Fibroblast of skin of back (primary cell): ENCODE results near the gene PPM1M.
A peak's percentile ranks its signal among the peaks of the same experiment; 100 is the strongest.
"Not testable (repeated sequence)": the region's sequence is repeated elsewhere in the genome, so short reads cannot be mapped to it uniquely, and the experiment has no call there.

ENCODE experiments used
- DNase-seq: peaks from one replicate; pipeline ENCODE4 v3.0.0-alpha.2; 2013

PPM1M gene

GRCh38 chr3:52247409-52248164 is 2.0 kb downstream of the PPM1M start:
- no peak for DNase-seq

- no peak for DNase-seq
Observed at GRCh38 chr3:52248165-52248541, 2.6 kb downstream of the PPM1M start.

GRCh38 chr3:52248816-52249547 is 3.4 kb downstream of the PPM1M start:
- no peak for DNase-seq

GRCh38 chr3:52249683-52250082 is 4.1 kb downstream of the PPM1M start:
- DNase-seq = no peak

- DNase-seq = no peak
Observed at GRCh38 chr3:52250122-52250521, 4.6 kb downstream of the PPM1M start.

GRCh38 chr3:52253314-52254304 is 8.1 kb downstream of the PPM1M start:
- DNase-seq = no peak

GRCh38 chr3:52254608-52255007 is 9.0 kb downstream of the PPM1M start:
- DNase-seq = no peak

- DNase-seq = no peak
Observed at GRCh38 chr3:52256159-52256558, 10.6 kb downstream of the PPM1M start.

- no peak for DNase-seq
Observed at GRCh38 chr3:52256622-52257021, 11.1 kb downstream of the PPM1M start.

- no peak for DNase-seq
Observed at GRCh38 chr3:52257911-52258310, 12.4 kb downstream of the PPM1M start.

- DNase-seq = no peak
Observed at GRCh38 chr3:52259035-52259434, 13.5 kb downstream of the PPM1M start.

GRCh38 chr3:52259448-52259847 is 13.9 kb downstream of the PPM1M start:
- no peak for DNase-seq

GRCh38 chr3:52262447-52262846 is 16.9 kb downstream of the PPM1M start:
- no peak for DNase-seq

- DNase-seq = no peak
Observed at GRCh38 chr3:52265387-52265786, 19.8 kb downstream of the PPM1M start.

GRCh38 chr3:52268036-52268435 is 22.5 kb downstream of the PPM1M start:
- no peak for DNase-seq

- DNase-seq = no peak
Observed at GRCh38 chr3:52269776-52270175, 24.2 kb downstream of the PPM1M start.

- DNase-seq = no peak
Observed at GRCh38 chr3:52270252-52270754, 24.7 kb downstream of the PPM1M start.

- not testable (repeated sequence) for DNase-seq
Observed at GRCh38 chr3:52272172-52272571, 26.6 kb downstream of the PPM1M start.

GRCh38 chr3:52272831-52273230 is 27.3 kb downstream of the PPM1M start:
- DNase-seq = no peak

- DNase-seq = not testable (repeated sequence)
Observed at GRCh38 chr3:52274781-52275180, 29.2 kb downstream of the PPM1M start.

- peak; percentile 59 for DNase-seq
Observed at GRCh38 chr3:52277071-52277964, 31.8 kb downstream of the PPM1M start.
